Measurements from ENCODE around the gene ARCN1.
"Not testable (repeated sequence)": the region's sequence is repeated elsewhere in the genome, so short reads cannot be mapped to it uniquely, and the experiment has no call there.

Gene ARCN1

GRCh38 chr11:118544647-118545010, 27.6 kb upstream of the ARCN1 start:
- no peak for DNase-seq

DNA sequence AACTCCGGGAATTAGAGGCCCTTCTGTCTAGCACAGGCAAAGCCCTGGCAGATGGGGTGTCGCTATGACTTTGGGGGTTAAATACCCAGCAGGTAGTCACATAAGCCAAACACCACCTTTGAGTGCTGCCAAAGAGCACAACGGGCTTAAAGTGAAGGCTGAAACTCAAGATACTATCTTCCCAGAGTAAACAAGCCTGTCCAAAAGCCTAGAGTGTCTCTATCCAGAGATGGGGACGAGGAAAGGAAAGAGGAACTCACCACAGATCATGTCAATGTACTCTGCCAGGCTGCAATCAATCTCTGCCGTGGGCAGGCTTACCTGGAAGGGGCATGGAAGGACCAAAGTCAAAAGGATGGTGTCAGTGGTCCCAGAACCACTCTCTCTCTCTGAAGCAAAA, 26.7 kb upstream of the ARCN1 start:
- DNase-seq, result no peak

GRCh38 chr11:118547132-118547531, 25.1 kb upstream of the ARCN1 start:
- DNase-seq, result no peak

DNA sequence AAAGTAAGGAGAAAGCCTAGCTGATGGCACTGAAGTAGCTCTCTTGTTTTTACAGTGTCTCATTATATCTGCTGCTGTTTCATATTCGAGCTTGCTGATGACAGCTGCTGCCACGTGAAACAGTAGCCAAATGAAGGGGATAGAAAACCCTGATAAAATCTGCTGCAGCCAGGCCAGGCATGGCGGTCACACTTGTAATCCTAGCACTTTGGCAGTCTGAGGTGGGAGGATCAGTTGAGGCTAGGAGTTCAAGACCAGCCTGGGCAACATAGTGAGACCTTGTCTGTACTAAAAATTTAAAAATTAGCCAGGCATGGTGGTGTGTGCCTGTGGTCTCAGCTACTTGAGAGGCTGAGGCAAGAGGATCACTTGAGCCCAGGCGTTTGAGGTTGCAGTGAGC, 19.9 kb upstream of the ARCN1 start:
- no peak for DNase-seq

GRCh38 chr11:118560806-118561205, 11.4 kb upstream of the ARCN1 start:
- DNase-seq, result no peak

- DNase-seq, result no peak
Measured at GRCh38 chr11:118565051-118565450, 7.2 kb upstream of the ARCN1 start.

- DNase-seq, result no peak
Measured at GRCh38 chr11:118569670-118570069, 2.5 kb upstream of the ARCN1 start.

DNA sequence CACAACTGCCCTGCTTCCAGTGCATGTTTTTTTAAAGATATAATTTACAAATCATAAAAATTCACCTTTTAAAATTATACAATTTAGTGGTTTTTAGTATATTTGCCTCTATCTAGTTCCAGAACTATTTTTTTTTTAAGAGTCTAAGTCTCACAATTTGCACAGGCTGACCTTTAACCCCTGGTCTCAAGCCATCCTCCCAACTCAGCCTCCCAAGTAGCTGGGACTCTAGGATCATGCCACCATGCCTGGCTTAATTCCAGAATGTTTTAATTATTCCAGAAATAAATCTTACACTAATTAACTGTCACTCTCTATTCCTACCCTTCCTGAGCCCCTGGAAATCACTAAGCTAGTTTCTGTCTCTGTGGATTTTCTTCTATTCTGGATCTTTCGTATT, 1.4 kb upstream of the ARCN1 start:
- no peak for DNase-seq

GRCh38 chr11:118571701-118572060, 528 bp upstream of the ARCN1 start:
- not testable (repeated sequence) for DNase-seq

DNA sequence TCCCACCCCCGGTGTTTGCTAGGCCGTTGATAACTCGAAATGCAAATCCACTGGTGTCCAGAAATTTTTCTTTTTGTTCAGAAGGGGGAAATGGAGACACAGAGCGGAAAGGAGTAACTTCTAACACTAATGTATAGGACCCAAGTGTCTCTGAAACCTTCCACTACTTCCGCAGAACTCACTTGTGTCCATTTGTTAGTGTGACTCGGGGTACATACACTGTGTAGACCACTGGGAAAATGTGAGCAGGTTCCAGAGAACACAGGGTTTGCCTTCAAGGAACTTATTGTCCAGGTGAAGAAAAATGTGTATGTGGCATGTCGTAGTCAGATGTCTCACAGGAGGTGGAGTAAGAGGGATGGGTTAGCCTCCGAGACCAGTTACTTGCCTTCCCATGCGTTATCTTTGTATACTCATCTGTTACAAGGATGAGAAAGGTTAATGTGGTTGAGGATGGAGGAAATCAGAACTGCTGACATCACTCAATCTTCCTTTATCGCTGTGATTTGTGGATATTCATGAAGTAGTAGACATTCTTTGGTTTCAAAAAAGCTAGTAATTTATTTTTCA, 857 bp downstream of the ARCN1 start:
- peak; percentile 58 for DNase-seq

DNA sequence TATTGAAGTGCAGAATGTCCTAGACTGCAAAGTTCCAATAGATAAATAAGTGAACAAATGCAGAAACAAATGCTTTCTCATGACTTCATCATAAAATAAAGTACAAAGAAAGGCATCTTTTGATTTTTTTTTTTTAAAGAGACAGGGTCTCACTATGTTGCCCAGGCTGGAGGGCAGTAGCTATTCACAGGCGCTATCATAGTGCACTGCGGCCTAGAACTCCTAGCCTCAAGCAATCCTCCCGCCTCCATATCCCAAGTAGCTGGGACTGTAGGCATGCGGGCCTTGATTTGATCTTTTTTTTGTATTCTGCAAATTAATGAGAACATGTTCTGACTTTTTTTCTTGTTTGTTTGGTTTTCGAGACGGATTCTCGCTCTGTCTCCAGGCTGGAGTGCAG, 2.4 kb downstream of the ARCN1 start:
- DNase-seq, result no peak

GRCh38 chr11:118577995-118578394, 5.8 kb downstream of the ARCN1 start:
- DNase-seq, result not testable (repeated sequence)

DNA sequence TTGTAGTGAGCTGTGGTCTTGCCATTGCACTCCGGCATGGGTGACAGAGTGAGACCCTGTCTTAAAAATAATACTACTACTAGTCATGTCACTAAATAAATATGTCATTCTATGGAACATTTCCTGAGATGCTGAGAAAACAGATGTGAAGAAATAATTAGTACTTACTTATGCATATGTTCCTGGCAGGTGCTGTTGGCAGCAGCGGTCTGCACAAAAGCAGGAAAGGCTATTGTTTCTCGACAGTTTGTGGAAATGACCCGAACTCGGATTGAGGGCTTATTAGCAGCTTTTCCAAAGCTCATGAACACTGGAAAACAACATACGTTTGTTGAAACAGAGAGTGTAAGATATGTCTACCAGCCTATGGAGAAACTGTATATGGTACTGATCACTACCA, 8.8 kb downstream of the ARCN1 start:
- DNase-seq, result no peak

- no peak for DNase-seq
Measured at GRCh38 chr11:118587952-118588351, 15.7 kb downstream of the ARCN1 start.

DNA sequence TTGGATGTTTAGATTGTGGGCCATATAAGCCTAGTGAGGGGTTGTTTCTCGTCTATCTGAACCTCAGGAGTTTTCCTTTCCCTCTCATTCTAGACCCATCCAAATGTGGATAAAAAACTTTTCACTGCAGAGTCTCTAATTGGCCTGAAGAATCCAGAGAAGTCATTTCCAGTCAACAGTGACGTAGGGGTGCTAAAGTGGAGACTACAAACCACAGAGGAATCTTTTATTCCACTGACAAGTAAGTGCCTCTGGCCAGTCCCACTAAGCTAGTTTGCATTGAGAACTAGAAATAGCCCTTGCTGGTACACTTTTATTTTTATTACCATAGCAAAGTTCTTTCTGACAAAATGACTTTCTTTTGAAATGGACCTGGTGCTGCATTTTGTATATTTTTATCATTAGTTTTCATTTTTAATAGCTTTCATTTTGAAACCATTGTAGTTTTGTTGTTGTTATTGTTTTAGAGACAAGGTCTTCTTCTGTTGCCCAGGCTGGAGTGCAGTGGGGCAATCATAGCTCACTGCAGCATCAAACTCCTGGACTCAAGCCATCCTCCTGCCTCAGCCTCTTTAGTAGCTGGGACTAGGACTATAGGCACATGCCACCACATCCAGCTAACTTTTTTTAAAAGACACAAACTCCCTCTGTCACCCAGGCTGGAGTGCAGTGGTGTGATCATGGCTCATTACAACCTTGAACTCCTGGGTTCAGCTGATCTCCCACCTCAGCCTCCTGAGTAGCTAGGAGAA, 20.6 kb downstream of the ARCN1 start:
- no peak for DNase-seq

- DNase-seq, result peak; percentile 75
Measured at GRCh38 chr11:118594984-118595383, 22.8 kb downstream of the ARCN1 start.

DNA sequence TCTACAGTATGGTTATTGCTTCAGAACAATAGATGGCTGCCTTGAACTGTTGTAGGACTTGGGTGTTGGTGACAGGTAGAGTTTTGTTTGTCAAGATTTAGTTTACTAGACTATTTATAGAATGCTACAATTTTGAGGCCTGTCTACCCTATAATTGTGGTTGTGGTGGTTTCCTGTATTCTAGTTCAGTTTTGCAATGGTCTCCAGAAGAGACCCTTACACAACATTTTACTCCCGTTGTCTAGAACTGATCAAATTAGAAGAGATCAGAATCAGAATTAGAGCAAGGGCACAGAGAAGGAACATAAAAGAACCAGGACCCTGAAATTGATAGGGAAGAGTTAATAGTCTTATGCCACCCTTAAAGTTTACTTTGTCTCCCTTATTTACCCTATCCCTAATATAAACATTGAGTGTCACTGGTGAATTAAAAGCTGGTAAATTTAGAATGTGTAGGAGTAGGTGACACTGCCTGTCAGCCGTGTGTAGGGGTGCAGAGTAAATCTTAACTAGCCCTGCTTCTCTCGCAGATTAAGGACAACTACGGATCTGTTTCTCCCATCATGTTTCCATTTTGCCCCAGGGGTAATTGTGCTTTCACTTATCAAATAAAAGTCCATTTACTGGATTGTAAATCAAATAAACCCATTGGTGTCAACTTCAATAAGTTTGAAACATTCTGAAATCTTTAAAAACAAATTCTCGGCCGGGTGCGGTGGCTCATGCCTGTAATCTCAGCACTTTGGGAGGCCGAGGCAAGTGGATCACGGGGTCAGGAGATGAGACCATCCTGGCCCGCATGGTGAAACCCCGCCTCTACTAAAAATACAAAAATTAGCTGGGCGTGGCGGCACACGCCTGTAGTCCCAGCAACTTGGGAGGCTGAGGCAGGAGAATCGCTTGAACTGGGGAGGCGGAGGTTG, 24.3 kb downstream of the ARCN1 start:
- no peak for DNase-seq

GRCh38 chr11:118597556-118597955, 25.3 kb downstream of the ARCN1 start:
- DNase-seq, result no peak

DNA sequence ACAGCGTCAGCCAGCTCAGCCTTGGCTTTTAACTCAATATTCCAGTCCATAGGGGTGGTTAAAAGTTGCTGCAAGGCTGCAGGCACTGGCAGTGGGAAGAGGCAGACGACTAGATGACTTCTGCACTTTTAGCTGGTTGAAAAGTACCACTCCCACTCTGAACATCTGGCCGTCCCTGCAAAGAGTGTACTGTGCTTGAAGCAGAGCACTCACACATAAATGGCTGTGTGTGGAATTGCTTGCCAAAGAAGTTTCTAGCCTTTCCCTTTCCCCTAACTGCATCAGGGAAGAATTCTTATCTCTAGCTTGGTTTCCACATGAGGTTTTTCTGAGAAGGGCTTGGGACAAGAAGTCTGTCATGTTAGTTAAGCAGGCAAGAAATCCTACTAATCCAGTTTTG, 30.1 kb downstream of the ARCN1 start:
- no peak for DNase-seq

GRCh38 chr11:118603709-118604108, 31.5 kb downstream of the ARCN1 start:
- not testable (repeated sequence) for DNase-seq

DNA sequence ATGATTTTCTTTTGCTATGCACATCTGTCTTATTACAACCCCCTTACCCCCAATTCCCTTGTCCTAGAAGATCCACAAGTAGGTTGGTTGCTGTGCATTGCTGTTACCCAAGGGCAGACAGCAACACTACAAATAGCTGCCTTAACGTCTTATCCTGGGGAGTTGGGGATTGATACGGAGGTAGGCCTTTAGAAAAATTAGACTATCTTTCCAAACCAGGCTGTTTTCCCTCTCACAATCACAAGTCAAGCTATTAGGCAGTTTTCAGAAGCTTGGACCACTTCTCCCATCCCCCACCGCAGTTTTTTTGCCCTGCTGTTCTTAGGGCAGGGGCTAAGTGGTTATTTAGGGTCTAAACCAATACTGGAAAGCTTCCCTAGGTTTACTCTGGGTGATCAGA, 32.4 kb downstream of the ARCN1 start:
- no peak for DNase-seq

GRCh38 chr11:118605116-118605867, 33.1 kb downstream of the ARCN1 start:
- no peak for DNase-seq

DNA sequence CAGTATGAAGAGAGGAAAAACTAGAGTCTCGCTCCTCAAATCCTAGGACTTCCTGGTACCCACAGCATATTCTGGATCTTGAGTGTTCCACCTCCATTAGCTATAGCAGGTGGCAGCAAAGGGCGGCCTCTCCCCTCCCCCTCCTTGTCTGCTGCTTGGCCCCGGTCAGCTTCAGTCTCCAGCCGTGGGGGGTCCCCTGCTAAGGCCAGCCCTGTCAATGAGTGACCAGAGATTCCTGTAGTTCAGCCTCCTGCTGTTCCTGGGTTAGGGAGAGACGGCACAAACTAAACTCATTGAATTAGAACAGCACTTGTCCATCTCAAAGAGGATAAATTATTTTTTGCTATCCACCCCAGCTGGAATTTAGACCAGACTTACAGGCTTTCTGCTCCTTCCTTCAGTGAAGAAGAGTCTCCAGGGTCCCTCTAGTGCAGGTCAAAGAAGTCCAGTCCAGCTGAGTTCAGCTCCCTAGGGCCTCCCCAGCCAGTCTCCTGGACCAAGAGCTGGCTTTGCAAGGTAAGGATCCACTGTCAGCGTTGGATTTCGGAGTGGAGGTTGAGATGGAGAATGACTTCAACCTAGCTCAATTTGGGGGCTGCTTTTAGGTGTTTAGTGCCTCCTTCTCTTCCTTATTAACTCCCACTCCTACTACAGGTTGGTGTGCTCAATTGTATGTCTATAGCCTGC, 34.1 kb downstream of the ARCN1 start:
- no peak for DNase-seq
